ACHN (cell line): ENCODE results near the gene LIPT2.
"Not testable (repeated sequence)": the region's sequence is repeated elsewhere in the genome, so short reads cannot be mapped to it uniquely, and the experiment has no call there.

Source experiments
- DNase-seq: peaks from one replicate; pipeline ENCODE4 v3.0.0-alpha.2; 2015
- in situ Hi-C: cut with HindIII; loops from 2 replicates; pipeline ENCODE4 v1.10.0; 2017; ENCODE audit warnings: low sequenced_read_pairs, low pct_ligation_motif_present, low pct_unique_long_range_greater_than_20kb

LIPT2 gene

GRCh38 chr11:74492974-74493790, at the start of gene LIPT2:
Gene LIPT2, minus strand, starts transcription at chr11:74493724. Its CDS starts 21 bp downstream, at chr11:74493703.
- in situ Hi-C loops: no loop called here
- peak; percentile 96 for DNase-seq

- DNase-seq: no peak
- in situ Hi-C loops: no loop called here
Observed at GRCh38 chr11:74541466-74541865, 47.9 kb upstream of the LIPT2 start.

- DNase-seq: no peak
Observed at GRCh38 chr11:74540270-74540669, 46.7 kb upstream of the LIPT2 start.

GRCh38 chr11:74538680-74539079, 45.2 kb upstream of the LIPT2 start:
- no peak for DNase-seq
- in situ Hi-C loops: no loop called here

More at GRCh38 chr11:74540270-74540669, 46.7 kb upstream of the LIPT2 start:
- in situ Hi-C loops: no loop called here

GRCh38 chr11:74535371-74536160, 42.0 kb upstream of the LIPT2 start:
- DNase-seq: no peak
- in situ Hi-C loops: no loop called here

GRCh38 chr11:74534946-74535275, 41.4 kb upstream of the LIPT2 start:
- DNase-seq, in situ Hi-C loops: not testable (repeated sequence)

- in situ Hi-C loops: no loop called here
- DNase-seq: no peak
Observed at GRCh38 chr11:74534216-74534945, 40.9 kb upstream of the LIPT2 start.

GRCh38 chr11:74533421-74533820, 39.9 kb upstream of the LIPT2 start:
- DNase-seq: no peak
- in situ Hi-C loops: no loop called here

- no peak for DNase-seq
- in situ Hi-C loops: no loop called here
Observed at GRCh38 chr11:74532501-74533246, 39.1 kb upstream of the LIPT2 start.

GRCh38 chr11:74524978-74525377, 31.5 kb upstream of the LIPT2 start:
- in situ Hi-C loops: no loop called here
- DNase-seq: no peak

- in situ Hi-C loops: no loop called here
- DNase-seq: no peak
Observed at GRCh38 chr11:74524501-74524900, 31.0 kb upstream of the LIPT2 start.

GRCh38 chr11:74522776-74523175, 29.3 kb upstream of the LIPT2 start:
- DNase-seq: no peak
- in situ Hi-C loops: no loop called here

GRCh38 chr11:74521666-74522252, 28.2 kb upstream of the LIPT2 start:
- no peak for DNase-seq
- in situ Hi-C loops: no loop called here

- no peak for DNase-seq
- in situ Hi-C loops: no loop called here
Observed at GRCh38 chr11:74520927-74521665, 27.6 kb upstream of the LIPT2 start.

GRCh38 chr11:74520316-74520715, 26.8 kb upstream of the LIPT2 start:
- no peak for DNase-seq
- in situ Hi-C loops: no loop called here

GRCh38 chr11:74519710-74520109, 26.2 kb upstream of the LIPT2 start:
- in situ Hi-C loops: no loop called here
- no peak for DNase-seq

GRCh38 chr11:74517592-74517991, 24.1 kb upstream of the LIPT2 start:
- DNase-seq, in situ Hi-C loops: not testable (repeated sequence)

- in situ Hi-C loops: no loop called here
- DNase-seq: no peak
Observed at GRCh38 chr11:74507582-74507981, 14.1 kb upstream of the LIPT2 start.
